GM19023 (cell line): ENCODE data around the gene ABCD3.

Experiments used
- ATAC-seq: cut with Tn5 transposase; IDR thresholded peaks from one replicate; pipeline ENCODE4 v1.9.1; 2021; ENCODE audit warnings: mild to moderate bottlenecking, moderate library complexity; ENCODE audit not compliant: unreplicated experiment

ABCD3 gene

GRCh38 chr1:94456736-94457135 is 38.5 kb downstream of the ABCD3 start:
- no peak for ATAC-seq

- ATAC-seq = no peak
Measured at GRCh38 chr1:94462606-94463005, 44.4 kb downstream of the ABCD3 start.

- no peak for ATAC-seq
Measured at GRCh38 chr1:94463056-94463764, 45.0 kb downstream of the ABCD3 start.

GRCh38 chr1:94463765-94464330 is 45.7 kb downstream of the ABCD3 start:
- no peak for ATAC-seq

- ATAC-seq = no peak
Measured at GRCh38 chr1:94468708-94469107, 50.5 kb downstream of the ABCD3 start.

- ATAC-seq = no peak
Measured at GRCh38 chr1:94471271-94471670, 53.1 kb downstream of the ABCD3 start.

GRCh38 chr1:94475232-94475631 is 57.0 kb downstream of the ABCD3 start:
- no peak for ATAC-seq

GRCh38 chr1:94479682-94480081 is 61.5 kb downstream of the ABCD3 start:
- no peak for ATAC-seq

- ATAC-seq = peak; percentile 93
Measured at GRCh38 chr1:94481473-94481933, 63.3 kb downstream of the ABCD3 start.

GRCh38 chr1:94486990-94487389 is 68.8 kb downstream of the ABCD3 start:
- ATAC-seq = no peak

GRCh38 chr1:94490556-94490955 is 72.4 kb downstream of the ABCD3 start:
- ATAC-seq = no peak

GRCh38 chr1:94496076-94496755 is 78.0 kb downstream of the ABCD3 start:
- no peak for ATAC-seq

GRCh38 chr1:94501426-94501825 is 83.2 kb downstream of the ABCD3 start:
- ATAC-seq = no peak

- ATAC-seq = no peak
Measured at GRCh38 chr1:94501935-94502334, 83.7 kb downstream of the ABCD3 start.

- ATAC-seq = no peak
Measured at GRCh38 chr1:94503153-94503552, 85.0 kb downstream of the ABCD3 start.

GRCh38 chr1:94504601-94505000 is 86.4 kb downstream of the ABCD3 start:
- no peak for ATAC-seq

GRCh38 chr1:94512816-94513215 is 94.6 kb downstream of the ABCD3 start:
- ATAC-seq = no peak

GRCh38 chr1:94514095-94514727 is 96.0 kb downstream of the ABCD3 start:
- no peak for ATAC-seq

- no peak for ATAC-seq
Measured at GRCh38 chr1:94515296-94515947, 97.2 kb downstream of the ABCD3 start.

- no peak for ATAC-seq
Measured at GRCh38 chr1:94519351-94519750, 101.2 kb downstream of the ABCD3 start.

- no peak for ATAC-seq
Measured at GRCh38 chr1:94522304-94522703, 104.1 kb downstream of the ABCD3 start.
